Suprapubic skin (tissue), 4 donors: ENCODE measurements around the gene ANKH.

ENCODE experiments used
- EP300 ChIP-seq: sonication (generic); formaldehyde crosslinking; IDR thresholded peaks from one replicate; pipeline ENCODE4 v1.6.1; 2017; ENCODE audit warnings: antibody characterized with exemption
- POLR2A ChIP-seq, 2 donors: fragments of 450-650 bp; IDR thresholded peaks; one replicate each; pipeline ENCODE4 v1.6.1; 2017; ENCODE audit warnings: antibody characterized with exemption in 2 of 2, mild to moderate bottlenecking in 2 of 2, moderate library complexity in 2 of 2
- POLR2AphosphoS5 ChIP-seq, 3 donors: sonication (generic); formaldehyde crosslinking; IDR thresholded peaks; one replicate each; pipeline ENCODE4 v1.6.1; 2017; ENCODE audit warnings: antibody characterized with exemption in 3 of 3
- TF ChIP-seq, protein P1 (sequence below), 2 donors: fragments of 200-600 bp in 1 of 2; fragments of 450-650 bp in 1 of 2; sonication (generic) in 1 of 2; IDR thresholded peaks; one replicate each; pipeline ENCODE4 v1.5.1; 2016 to 2019; ENCODE audit warnings: antibody characterized with exemption in 2 of 2, mild to moderate bottlenecking in 1 of 2, moderate library complexity in 1 of 2

DNA sequence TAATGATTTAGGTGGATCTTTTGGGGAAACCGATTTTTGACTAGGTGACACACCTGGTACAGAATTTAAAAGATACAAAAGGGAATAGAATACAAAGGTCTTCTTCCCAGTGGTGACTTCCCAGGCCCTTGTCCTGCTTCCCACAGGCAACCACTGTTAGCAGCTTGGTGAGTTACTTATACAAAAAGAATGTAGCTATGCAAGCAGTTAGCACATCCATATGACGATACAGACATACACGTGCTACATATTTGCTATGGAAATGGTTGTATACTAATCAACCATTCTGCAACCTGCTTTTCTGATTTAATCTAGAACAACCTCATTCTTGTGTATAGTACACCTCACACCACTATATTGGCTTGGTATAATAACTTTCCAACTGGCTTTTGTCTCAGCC, 156.1 kb downstream of the ANKH start:
- TF ChIP-seq, protein P1, sequence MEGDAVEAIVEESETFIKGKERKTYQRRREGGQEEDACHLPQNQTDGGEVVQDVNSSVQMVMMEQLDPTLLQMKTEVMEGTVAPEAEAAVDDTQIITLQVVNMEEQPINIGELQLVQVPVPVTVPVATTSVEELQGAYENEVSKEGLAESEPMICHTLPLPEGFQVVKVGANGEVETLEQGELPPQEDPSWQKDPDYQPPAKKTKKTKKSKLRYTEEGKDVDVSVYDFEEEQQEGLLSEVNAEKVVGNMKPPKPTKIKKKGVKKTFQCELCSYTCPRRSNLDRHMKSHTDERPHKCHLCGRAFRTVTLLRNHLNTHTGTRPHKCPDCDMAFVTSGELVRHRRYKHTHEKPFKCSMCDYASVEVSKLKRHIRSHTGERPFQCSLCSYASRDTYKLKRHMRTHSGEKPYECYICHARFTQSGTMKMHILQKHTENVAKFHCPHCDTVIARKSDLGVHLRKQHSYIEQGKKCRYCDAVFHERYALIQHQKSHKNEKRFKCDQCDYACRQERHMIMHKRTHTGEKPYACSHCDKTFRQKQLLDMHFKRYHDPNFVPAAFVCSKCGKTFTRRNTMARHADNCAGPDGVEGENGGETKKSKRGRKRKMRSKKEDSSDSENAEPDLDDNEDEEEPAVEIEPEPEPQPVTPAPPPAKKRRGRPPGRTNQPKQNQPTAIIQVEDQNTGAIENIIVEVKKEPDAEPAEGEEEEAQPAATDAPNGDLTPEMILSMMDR (IDR thresholded peaks at IDR 0.05): no peak
- TF ChIP-seq POLR2AphosphoS5 (IDR thresholded peaks at IDR 0.05) (no peak), POLR2A (IDR thresholded peaks at IDR 0.05) (no peak), EP300 (no peak)
